Ishikawa (cell line): ENCODE measurements around the gene FAN1.

Experiments used
- CEBPB ChIP-seq: IDR thresholded peaks from 2 replicates; pipeline ENCODE4 v1.6.1; 2012
- CREB1 ChIP-seq: IDR thresholded peaks from 2 replicates; pipeline ENCODE4 v1.6.1; 2012; ENCODE audit warnings: low read depth
- EGR1 ChIP-seq: IDR thresholded peaks from 2 replicates; pipeline ENCODE4 v1.6.1; 2012
- EP300 ChIP-seq: IDR thresholded peaks from 2 replicates; pipeline ENCODE4 v1.6.1; 2012; ENCODE audit warnings: borderline replicate concordance
- FOXM1 ChIP-seq: IDR thresholded peaks from 2 replicates; pipeline ENCODE4 v1.6.1; 2012; ENCODE audit warnings: low read depth, borderline replicate concordance
- NFIC ChIP-seq: IDR thresholded peaks from 2 replicates; pipeline ENCODE4 v1.6.1; 2012
- RAD21 ChIP-seq: IDR thresholded peaks from 2 replicates; pipeline ENCODE4 v1.6.1; 2012; ENCODE audit warnings: low read depth
- REST ChIP-seq: IDR thresholded peaks from 2 replicates; pipeline ENCODE4 v1.6.1; 2012; ENCODE audit warnings: low read depth, mild to moderate bottlenecking
- TAF1 ChIP-seq: IDR thresholded peaks from 2 replicates; pipeline ENCODE4 v1.6.1; 2012; ENCODE audit warnings: low read depth, mild to moderate bottlenecking
- TCF12 ChIP-seq: IDR thresholded peaks from 2 replicates; pipeline ENCODE4 v1.6.1; 2012; ENCODE audit warnings: low read depth
- TEAD4 ChIP-seq: IDR thresholded peaks from 2 replicates; pipeline ENCODE4 v1.6.1; 2012
- USF1 ChIP-seq: IDR thresholded peaks from 2 replicates; pipeline ENCODE4 v1.6.1; 2012
- YY1 ChIP-seq: IDR thresholded peaks from 2 replicates; pipeline ENCODE4 v1.6.1; 2012; ENCODE audit warnings: low read depth
- ZBTB7A ChIP-seq: IDR thresholded peaks from 2 replicates; pipeline ENCODE4 v1.6.1; 2012; ENCODE audit warnings: low read depth
- TF ChIP-seq, protein P1 (sequence below): IDR thresholded peaks from 2 replicates; pipeline ENCODE4 v1.6.1; 2012

FAN1 gene

DNA sequence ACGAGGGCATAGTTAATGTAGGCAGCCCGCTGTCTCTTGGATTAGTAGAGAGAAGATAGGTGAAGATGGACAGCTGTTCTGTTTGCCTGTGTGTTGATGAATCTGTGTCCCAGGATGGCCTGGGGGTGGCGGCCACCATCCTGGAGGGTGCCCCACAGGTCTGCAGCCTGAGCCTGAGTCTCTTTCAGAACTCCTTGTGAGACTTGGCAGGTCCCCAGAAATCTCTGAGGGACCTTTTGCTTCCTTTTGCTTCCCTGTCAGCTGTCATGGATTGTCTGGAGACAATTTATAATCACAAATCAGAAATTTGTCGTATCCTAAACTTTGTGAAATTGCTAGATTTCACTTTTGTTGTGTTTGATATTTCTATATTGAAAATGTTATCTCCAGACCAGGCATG, 17.4 kb downstream of the FAN1 start:
- TF ChIP-seq, protein P1, sequence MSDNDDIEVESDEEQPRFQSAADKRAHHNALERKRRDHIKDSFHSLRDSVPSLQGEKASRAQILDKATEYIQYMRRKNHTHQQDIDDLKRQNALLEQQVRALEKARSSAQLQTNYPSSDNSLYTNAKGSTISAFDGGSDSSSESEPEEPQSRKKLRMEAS: no peak
- no peak for TF ChIP-seq REST
- TF ChIP-seq USF1: no peak
- TF ChIP-seq NFIC: no peak
- no peak for TF ChIP-seq TCF12
- no peak for TF ChIP-seq RAD21
- TF ChIP-seq ZBTB7A: no peak
- no peak for TF ChIP-seq TEAD4
- no peak for TF ChIP-seq EGR1

DNA sequence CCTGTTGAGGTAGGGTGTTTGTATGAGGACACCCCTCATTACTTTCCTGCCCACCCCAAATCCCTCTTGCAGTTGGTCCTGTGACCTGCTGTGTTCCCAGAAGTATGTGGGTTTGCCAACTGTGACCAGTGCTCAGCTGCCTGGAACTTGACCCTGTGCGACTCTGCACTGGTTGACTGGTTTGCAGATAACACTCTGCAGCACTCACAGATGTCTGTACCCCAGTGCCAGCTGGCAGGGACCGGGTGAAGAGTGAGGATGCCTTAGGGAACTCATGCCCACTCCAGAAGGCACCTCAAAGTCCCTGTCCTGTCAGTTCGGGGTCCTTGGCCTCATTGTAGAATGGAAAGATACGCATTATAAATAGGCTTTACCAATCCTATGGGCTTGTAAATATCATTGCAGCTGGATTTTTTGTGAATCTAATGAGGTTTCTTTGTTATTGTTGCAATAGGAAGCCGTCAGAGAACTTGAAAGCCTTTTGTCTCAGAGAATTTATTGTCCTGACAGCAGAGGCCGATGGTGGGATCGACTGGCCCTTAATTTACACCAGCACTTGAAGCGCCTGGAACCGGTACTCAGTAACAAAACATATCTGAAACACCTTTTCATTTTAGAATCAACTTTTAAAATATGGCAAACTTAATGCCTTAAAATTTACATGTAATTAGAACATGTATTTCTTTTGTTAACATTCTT, 18.2 kb downstream of the FAN1 start:
- TF ChIP-seq NFIC (0 out of 2 replicates have a peak, but pooled peaks have one; percentile 16), RAD21 (no peak), TAF1 (no peak)

GRCh38 chr15:30922480-30923311, 19.0 kb downstream of the FAN1 start:
- TF ChIP-seq FOXM1 (no peak), EGR1 (no peak), TCF12 (no peak), TAF1 (no peak), TEAD4 (peak; percentile 40; the same call in 1 of the 2 replicates)

DNA sequence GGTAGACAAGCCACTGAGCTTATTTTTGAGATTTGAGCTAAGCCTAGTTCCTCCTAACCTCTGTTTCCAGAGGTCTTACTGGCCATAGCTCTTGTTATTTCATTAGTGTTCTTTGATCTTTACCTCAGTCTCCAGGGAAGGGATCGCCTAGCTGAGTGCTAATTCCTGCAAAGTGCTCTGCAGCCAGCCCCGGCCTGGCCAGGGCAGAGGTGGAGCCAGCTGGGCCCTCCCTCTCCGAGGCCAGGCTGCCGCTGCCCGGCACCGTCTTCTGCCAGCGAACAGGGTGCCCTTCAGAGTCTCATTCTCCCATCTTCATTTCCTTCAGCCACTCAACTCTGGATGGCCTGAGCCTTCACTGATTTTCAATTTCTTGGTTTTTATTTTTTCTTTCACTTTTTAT, 19.7 kb downstream of the FAN1 start:
- TF ChIP-seq REST: no peak
- TF ChIP-seq EGR1: no peak
- no peak for TF ChIP-seq FOXM1
- TF ChIP-seq YY1: no peak
- TF ChIP-seq NFIC: no peak
- TF ChIP-seq TEAD4: no peak
- no peak for TF ChIP-seq USF1
- no peak for TF ChIP-seq TCF12
- TF ChIP-seq CREB1: no peak
- TF ChIP-seq EP300: no peak
- no peak for TF ChIP-seq TAF1
- no peak for TF ChIP-seq RAD21
- no peak for TF ChIP-seq CEBPB

DNA sequence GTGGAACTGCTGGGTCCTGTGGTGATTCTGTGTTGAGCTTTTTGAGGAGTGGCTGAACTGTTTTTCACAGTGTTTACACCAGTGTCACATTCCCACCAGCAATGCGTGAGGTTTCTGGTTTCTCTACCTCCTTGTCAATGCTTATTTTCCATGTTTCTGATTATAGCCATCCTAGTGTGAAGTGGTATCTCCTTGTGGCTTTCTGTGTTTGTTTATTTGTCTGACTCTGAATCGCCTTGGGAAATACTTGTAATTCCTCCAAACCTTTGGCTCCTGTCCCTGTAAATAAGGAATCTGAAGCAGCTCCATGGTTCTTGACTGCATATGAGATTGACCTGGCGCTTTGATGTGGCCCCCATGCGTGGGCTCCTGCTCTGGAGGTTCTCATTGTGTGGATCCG, 20.6 kb downstream of the FAN1 start:
- TF ChIP-seq EGR1 (no peak), REST (no peak), TCF12 (no peak), FOXM1 (no peak), EP300 (no peak), ZBTB7A (no peak), USF1 (no peak), TEAD4 (no peak), CEBPB (no peak)
